ENCODE measurements around the gene INAFM2. TPM values are rescaled to one million over a fixed set of nuclear protein-coding genes. Genes with fewer than 3 reads are reported as not detected.

INAFM2 gene
- polyA plus RNA-seq, 3 donors, result 3.7 to 9.1 (median 7.4) TPM

DNA sequence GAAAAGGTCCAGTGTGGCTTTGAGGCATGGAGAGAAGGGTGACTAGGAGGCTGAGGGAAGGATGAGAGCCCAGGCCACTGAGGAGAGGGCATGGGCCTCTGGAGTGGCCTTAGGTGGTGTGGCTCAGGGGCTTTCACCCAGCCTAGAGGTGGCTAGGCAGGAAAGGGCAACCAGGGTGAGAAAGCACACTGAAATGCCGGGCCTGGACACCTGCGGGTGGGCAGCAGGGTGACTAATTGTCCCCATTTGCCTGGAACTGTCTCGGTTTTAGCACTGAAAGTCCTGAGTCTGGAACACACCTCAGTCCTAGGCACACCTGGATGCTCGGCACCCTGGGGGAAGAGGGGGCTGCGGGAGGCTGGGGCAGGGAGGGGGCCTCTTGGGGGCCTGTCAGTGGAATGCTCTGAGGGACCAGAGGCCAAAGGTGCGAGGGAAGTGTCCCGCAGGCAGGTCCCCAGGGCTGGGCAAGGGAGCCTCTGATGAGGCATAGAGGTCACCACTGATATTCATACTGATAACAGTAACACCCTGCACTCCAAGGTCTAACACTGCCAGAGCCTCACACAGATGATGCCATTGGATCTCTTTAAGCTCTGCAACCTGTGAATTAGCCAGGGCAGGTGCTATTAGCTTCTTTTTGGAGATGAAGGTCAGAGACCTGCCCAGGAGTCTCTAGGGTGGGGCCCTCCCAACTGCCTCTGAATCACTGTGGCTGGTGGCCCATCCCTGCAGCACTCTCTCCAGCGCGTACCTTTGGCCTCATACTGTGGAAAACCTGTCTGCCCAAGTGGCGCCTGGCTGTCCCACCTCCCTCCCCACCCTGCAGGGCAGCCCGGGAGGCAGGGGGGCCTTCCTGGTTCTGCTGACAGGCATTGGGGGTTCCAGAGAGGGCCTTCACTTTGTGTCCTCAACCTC lies 24.3 kb downstream of the INAFM2 start:
- WGBS, 3 donors, result 87 to 93% (median 91%) methylated on average over 11 of the region's 11 CpGs
- H3K27ac ChIP-seq (ENCODE audit: low read depth, low read length), result no peak overlapping the region

DNA sequence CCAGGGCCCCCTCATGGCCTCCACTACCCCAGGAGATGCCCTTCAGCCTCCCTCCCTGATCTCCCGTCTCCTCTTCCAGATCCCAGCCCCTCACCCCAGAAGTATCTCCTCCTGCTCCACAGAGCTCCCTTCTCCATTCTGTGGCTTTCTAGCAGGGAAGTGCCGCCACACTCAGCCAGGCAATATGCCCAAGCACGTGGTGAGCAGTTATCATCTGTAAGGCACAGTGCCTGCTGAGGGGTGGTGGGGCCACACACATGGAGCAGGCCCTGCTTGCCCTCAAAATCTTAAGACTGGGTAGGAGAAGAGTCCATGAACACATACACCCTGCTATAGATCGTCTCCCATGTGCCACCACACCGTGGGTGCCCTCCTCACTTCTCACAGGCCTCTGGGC lies 25.0 kb downstream of the INAFM2 start:
- WGBS, 3 donors, result 78 to 94% (median 80%) methylated on average over 5 of the region's 5 CpGs
- H3K27ac ChIP-seq (ENCODE audit: low read depth, low read length), result no peak overlapping the region

DNA sequence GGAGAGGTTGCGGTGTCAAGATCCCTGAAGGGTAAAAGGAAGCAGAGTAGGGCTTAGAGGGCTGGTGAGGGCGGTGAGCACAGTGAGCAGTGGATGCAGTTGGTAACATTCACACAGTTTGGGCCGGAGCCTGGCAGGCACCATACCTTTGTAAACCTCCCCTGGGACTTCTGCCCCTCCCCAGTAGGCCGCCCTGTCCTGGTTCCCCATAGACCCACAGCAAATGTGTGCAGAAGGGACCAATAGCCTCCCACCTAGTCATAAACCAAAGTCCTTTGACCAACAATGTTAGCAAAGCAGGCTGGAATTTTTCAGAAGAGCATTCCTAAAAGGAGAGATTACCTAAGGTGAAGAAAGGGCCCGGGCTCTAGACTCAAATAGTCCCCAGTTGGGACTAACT lies 25.7 kb downstream of the INAFM2 start:
- no peak overlapping the region for H3K27ac ChIP-seq (ENCODE audit: low read depth, low read length)
- 89 to 94% (median 94%) methylated on average over 5 of the region's 5 CpGs for WGBS, 3 donors

DNA sequence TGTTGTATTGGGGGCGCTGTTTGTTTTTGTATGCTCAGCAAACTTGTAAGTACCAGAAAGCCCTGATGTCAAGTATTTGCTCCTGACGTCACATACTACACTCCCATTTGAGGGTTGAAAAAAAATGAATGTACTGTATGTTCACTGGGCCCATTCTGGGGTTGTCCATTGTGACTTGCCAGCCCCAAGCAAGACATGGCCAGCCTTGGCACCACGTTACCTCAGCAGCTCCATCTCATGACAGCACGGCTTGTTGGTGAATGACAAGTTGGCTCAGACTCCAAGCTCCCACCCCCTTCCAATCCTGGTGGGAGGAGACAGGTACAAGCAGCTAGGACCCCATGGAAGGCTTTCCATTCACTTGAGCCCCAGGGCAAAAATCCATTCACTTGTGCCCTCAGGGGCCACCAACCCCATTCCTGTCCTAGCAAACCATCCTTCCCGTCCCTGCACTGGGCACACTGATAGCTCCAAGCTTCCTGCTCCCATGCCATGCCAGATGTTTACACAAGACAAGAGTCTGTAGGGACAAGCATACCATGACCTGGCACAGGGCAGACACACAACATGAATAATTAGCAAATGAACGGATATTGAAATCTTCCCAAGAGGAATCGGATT lies 28.9 kb downstream of the INAFM2 start:
- H3K27ac ChIP-seq (ENCODE audit: low read depth, low read length), result no peak overlapping the region
- 77 to 86% (median 82%) methylated on average over 7 of the region's 7 CpGs for WGBS, 3 donors

DNA sequence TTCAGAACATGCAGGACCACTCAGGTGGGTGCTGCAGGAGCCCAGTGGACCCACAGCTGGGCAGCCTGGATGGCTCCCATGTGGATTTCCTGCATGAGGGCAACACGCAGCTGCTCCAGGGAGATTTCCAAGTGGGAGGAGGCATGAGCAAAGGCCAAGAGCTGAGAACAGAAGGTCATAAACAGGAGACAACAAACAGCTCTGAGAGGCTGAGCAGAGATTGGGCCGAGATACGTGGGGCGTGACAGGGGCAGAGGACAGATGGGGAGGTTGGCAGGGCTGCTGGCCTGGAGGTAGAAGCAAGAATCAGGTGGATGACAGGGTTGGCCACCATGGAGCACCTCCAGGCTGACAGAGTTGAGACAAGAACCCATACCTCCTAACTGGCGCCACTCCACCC lies 30.2 kb downstream of the INAFM2 start:
- no peak overlapping the region for H3K27ac ChIP-seq (ENCODE audit: low read depth, low read length)
- 74 to 87% (median 74%) methylated on average over 5 of the region's 5 CpGs for WGBS, 3 donors

DNA sequence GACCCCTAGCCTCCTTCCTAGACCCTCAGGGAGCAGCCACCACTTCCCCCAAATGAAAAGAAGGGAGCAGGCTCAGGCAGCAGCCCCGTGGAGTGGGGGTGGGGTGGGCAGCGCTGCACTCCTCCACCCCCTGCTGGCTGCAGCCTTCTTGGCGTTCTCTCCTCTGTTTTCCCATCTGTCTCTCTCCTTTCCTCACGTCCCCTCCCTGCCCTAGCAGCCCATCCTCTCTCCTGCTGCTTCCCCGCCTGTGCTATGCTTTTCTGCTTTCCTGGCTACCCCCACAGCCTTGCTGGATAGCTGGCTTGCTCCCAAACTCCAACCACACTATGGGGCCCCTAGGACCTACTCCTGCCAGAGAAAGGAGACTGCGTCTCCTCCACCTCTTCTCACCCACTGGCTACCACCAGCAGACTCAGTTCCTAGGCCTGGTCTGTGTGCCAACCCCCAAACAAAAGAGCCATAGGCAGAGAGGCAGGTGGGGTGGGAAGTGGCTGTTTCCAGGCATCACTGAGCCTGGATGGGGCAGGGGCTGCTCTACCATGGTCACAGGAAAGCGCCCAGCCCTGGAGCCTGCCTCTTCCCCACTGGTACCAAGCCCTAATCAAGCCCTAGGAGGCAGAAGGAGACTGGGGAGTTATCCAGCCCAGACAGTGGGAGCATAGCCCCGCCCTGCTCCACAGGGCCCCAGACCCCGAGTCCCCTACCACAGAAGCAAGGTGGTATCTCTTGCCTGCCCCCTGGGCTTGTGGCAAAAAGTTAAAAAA lies 31.1 kb downstream of the INAFM2 start:
- H3K27ac ChIP-seq (ENCODE audit: low read depth, low read length), result no peak overlapping the region
- 41 to 48% (median 44%) methylated on average over 9 of the region's 9 CpGs for WGBS, 3 donors

DNA sequence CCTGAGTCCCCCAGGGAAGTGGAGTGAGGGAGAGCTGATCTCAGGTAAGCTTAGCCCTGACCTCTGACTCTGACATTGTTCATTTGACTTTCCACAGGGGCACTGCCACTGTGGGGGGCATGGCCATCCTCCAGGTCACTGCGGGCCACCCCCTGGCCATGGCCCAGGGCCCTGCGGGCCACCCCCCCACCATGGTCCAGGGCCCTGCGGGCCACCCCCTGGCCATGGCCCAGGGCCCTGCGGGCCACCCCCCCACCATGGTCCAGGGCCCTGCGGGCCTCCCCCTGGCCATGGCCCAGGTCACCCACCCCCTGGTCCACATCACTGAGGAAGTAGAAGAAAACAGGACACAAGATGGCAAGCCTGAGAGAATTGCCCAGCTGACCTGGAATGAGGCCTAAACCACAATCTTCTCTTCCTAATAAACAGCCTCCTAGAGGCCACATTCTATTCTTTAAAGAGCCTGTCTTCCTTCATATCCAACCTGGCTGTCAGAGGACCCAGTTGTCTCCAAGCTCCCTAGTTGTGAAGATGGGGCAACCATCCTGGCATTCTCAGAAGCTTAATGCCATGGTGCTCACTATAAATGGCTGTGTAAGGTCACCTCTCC lies 32.6 kb downstream of the INAFM2 start:
- no peak overlapping the region for H3K27ac ChIP-seq (ENCODE audit: low read depth, low read length)
- WGBS, 3 donors, result 86 to 90% (median 88%) methylated on average over 4 to 5 of the region's 5 CpGs

DNA sequence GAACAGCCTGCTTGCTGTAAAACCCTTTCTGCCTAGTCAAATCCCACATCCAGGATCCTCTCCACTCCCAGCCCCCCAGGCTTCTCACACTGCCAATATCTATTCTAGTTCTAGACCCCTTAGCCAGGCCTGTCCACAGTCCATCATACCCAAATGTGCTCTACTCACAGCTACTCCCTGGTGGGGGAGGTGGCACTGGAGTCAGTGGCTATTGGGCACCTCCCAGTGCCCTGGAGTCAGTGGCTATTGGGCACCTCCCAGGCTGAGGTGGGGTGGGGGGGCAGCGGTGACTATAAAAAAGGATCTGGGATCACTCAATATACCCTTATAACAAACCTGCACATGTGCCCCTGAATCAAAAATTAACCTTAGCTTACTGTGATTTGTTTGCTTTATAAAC lies 33.8 kb downstream of the INAFM2 start:
- no peak overlapping the region for H3K27ac ChIP-seq (ENCODE audit: low read depth, low read length)
- WGBS, 3 donors, result 60 to 86% (median 73%) methylated on average over 1 of the region's 1 CpG

DNA sequence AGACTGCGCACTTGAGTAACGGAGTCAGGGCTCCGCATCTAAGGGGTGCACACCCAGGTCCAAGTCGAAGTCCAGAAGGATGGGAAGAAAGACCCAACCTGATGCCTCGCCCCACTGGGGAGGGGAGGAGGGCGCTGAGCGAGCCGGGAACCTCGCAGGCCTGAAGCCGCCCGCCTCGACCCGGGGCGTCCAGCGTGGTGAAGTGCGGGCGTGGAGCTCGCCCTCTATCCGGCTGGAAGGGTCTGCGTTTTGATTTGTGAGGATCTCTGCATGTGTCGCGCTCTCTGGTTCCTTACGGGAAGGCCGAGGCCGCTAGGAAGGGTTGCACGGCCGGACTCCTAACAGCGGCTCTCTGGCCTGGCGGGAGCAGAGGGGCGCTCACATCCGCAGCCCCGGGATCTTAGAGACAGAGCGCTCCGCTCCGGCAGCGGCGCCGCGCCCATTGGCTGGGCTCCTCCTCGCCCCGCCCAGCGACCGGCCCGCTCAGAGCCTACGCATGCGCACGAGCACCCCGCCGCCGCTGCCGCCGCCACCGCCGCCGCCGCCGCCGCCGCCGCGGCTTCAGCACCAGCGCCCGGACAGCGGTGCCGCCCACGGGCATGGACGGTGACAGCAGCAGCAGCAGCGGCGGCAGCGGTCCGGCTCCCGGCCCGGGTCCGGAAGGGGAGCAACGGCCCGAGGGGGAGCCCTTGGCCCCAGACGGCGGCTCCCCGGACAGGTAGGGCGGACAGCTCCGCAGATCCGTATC lies 34.4 kb downstream of the INAFM2 start, which contains the start of gene DISP2:
DISP2 (plus strand) TSS at position 497 of the 748 bp plus-strand sequence; CDS start at position 600, 103 bp downstream.
- 3 to 5% (median 4%) methylated on average over 51 to 82 of the region's 82 CpGs for WGBS, 3 donors
- H3K27ac ChIP-seq (ENCODE audit: low read depth, low read length), result no peak within 1 kb of the TSS

DNA sequence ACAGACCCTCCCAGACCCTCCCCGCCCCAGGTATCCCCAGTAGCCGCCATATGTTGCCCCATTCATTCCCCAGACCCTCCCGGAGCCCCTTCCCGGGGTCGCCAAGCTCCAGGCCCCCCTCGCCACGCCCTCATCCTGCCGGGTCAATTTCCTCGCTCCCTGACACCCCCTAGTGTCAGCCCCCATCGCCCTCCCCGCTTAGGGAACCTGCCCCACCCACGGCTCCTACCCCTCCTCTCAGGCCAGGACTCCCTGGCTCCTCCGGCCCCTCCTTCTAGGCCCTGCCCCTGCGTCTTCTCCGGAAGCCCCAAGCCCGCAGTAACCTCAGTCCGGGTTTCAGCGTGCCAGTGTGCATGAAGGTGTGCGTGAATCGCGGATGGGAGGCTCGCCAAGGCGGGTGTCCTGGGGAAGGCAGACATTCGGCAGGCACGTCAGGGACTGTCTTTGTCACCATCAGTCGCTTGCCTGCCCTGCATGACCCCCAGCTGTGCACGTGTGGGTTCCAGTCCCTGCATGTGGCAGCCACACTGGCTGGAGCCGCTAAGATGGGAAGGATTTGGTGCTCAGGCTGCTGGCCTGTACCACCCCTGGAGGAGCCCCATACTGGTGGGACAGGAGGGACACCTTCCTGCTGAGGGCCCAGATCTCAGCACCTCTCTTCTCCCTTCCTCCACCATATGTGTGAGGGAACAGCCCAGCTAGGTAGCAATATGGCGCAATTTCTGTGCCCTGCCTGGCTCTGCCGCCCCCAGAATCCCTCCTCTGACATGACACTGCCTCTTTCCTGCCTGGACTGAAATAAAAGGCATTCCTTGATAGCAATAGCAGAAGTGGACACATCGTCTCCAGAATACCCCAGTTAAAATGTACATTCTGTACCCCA lies 35.2 kb downstream of the INAFM2 start:
- 11 to 16% (median 12%) methylated on average over 29 to 31 of the region's 31 CpGs for WGBS, 3 donors
- no peak overlapping the region for H3K27ac ChIP-seq (ENCODE audit: low read depth, low read length)

DNA sequence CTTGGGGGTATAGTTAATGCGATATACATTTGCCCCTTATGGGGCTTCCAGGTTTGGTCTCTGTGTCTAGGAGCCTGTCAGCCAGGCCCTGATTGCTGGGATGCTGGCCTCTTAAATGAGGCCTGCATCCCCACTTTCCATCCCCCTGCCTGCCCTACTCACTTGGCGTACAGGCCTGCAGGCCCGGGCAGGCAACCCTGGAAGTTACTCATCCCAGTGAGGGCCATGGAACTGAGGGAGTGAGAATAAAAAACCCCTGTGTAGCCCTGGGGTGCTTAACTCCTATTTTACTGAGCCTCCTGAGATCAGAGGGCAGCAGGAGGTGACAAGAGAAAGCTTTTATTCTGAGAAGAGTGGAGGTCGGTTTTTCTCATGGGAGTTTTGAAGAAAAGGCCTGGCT lies 36.5 kb downstream of the INAFM2 start:
- WGBS, 3 donors, result 92 to 96% (median 95%) methylated on average over 4 of the region's 4 CpGs
- H3K27ac ChIP-seq (ENCODE audit: low read depth, low read length), result no peak overlapping the region

DNA sequence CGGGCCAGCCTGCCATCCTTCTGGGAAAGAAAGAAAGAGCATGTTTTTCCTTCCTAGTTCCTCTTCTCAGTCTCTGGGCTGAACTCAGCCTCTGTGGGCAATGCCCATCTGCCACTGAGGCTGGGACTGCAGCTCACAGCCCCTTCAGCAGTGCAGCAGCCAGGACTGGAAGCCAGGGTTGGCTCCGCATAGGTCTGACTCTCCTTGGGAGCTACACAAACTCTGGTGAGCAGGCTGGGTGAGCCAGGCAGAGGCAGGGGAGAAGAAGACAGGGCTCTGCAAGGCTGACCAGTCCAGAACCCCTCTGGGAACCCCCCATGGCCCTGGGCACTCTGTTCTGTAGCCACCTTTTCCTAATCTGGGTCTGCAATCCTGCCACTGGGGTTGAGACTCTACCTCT lies 38.1 kb downstream of the INAFM2 start:
- WGBS, 3 donors, result 71 to 100% (median 75%) methylated on average over 2 of the region's 2 CpGs
- H3K27ac ChIP-seq (ENCODE audit: low read depth, low read length), result no peak overlapping the region

DNA sequence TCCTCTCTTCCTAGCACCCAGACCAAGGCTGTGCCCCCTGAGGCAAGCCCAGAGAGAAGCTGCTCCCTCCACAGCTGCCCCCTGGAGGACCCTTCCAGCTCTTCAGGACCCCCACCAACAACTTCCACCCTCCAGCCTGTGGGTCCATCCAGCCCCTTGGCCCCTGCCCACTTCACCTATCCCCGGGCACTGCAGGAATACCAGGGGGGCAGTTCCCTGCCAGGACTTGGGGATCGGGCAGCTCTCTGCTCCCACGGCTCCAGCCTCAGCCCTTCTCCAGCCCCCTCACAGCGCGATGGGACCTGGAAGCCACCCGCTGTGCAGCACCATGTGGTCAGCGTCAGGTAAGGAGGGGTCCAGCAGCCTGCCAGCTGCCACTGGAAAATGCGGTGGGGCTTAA lies 40.1 kb downstream of the INAFM2 start:
- WGBS, 3 donors, result 82 to 89% (median 89%) methylated on average over 8 of the region's 8 CpGs

DNA sequence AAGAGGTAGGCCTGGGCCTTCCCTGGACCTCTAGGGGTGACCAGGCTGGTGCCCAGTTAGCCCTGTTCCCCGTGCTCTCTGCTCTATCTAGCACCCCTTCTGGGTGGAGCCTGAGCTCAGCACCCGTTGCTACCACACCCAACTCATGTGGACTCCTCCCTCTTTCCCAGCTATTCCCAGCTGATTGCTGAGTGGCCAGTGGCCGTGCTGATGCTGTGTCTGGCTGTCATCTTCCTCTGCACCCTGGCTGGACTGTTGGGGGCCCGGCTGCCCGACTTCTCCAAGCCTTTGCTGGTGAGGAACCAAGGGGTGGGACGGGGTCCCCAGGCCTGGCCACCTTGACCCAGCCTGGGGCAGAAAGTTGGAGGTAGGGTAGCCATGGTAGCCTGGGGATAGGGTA lies 40.8 kb downstream of the INAFM2 start:
- WGBS, 3 donors, result 73 to 84% (median 79%) methylated on average over 6 of the region's 6 CpGs
- H3K27ac ChIP-seq (ENCODE audit: low read depth, low read length), result no peak overlapping the region

More for the DNA sequence above, 40.1 kb downstream of the INAFM2 start:
- no peak overlapping the region for H3K27ac ChIP-seq (ENCODE audit: low read depth, low read length)

DNA sequence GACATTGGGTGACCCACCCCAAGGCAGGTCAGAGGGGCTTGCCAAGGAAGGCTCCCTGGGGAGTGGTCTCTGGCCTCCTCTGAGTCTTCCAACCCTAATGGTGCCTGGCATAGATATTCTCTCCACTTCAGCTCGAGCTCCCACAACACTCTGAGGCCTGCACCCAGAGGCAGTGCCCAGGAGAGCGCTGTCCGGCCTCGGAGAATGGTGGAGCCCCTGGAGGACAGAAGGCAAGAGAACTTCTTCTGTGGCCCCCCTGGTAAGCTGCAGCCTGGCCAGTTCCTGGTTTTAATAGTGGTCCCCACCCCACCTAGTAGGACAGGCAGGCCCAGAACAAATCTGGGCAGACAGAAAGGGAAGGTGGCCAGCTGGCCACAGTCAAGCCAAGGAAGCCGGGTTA lies 41.5 kb downstream of the INAFM2 start:
- WGBS, 3 donors, result 90 to 94% (median 92%) methylated on average over 5 of the region's 5 CpGs
- no peak overlapping the region for H3K27ac ChIP-seq (ENCODE audit: low read depth, low read length)

DNA sequence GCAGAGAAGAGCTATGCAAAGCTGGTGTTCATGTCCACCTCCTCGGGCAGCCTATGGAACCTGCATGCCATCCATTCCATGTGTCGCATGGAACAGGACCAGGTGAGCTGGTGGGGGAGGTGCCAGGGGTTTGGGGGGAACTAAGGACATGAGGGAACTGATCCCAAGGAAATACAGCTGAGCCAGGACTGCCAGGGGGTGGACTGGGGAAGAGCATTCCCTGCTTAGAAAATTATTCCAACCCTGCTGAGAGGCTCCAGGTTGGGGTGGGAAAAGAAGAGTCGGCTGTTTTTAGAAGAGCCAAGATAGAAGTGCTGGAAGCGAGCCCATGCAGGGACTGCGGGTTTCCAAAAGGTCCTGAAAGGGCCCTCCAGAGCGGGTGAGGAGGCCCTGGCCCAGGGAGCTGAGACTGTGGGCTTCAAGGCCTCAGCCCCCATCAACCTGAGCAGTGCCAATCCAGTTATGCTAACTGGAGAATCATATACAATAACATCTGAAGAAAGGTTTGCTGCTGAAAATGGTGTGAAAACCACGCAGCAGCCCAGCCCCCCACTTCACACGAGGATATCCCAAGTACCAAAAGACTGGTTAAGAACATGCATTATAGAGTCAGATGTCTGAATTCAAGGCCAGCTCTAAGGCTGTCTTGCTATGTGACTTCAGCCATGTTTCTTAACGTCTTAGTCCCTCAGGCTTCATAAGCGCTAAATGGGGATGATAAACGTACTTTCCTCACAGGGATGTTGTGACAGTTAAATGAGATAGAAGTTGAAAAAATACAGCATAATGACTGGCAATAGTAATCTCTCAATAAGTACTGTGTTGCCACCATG lies 42.3 kb downstream of the INAFM2 start:
- WGBS, 3 donors, result 88 to 90% (median 89%) methylated on average over 11 of the region's 11 CpGs
- H3K27ac ChIP-seq (ENCODE audit: low read depth, low read length), result no peak overlapping the region
